Mesenchymal stem cell (in vitro differentiated cells and primary cell): ENCODE results near the gene FTO. TPM values are rescaled to one million over a fixed set of nuclear protein-coding genes. Genes with fewer than 3 reads are reported as not detected.

ENCODE experiments used
- DNase-seq: peaks from one replicate; pipeline ENCODE4 v3.0.0-alpha.2; 2013
- H2AFZ ChIP-seq: one replicate; pipeline ENCODE4 v1.6.1; 2013; ENCODE audit warnings: low read depth, mild to moderate bottlenecking, control low read depth, inconsistent platforms, low read length, moderate library complexity
- H2AK5ac ChIP-seq: 2 replicates; pipeline ENCODE4 v1.6.1; 2013; ENCODE audit warnings: low read length, moderate library complexity, mild to moderate bottlenecking, inconsistent platforms; ENCODE audit not compliant: severe bottlenecking
- H2BK120ac ChIP-seq: one replicate; pipeline ENCODE4 v1.6.1; 2013; ENCODE audit warnings: low read depth, mild to moderate bottlenecking, inconsistent platforms, low read length, moderate library complexity
- H2BK12ac ChIP-seq, 2 experiments: one replicate each; pipeline ENCODE4 v1.6.1; 2013; ENCODE audit warnings: inconsistent platforms in 2 of 2, low read length in 2 of 2, mild to moderate bottlenecking in 2 of 2, moderate library complexity in 2 of 2, control low read depth in 1 of 2
- H2BK15ac ChIP-seq: one replicate; pipeline ENCODE4 v1.6.1; 2013; ENCODE audit warnings: mild to moderate bottlenecking, low read depth, inconsistent platforms; ENCODE audit not compliant: poor library complexity, severe bottlenecking
- H2BK5ac ChIP-seq: 2 replicates; pipeline ENCODE4 v1.6.1; 2013; ENCODE audit warnings: low read depth, mild to moderate bottlenecking, low read length, control low read depth, inconsistent platforms; ENCODE audit not compliant: poor library complexity, severe bottlenecking
- H3K14ac ChIP-seq, 2 experiments: one replicate each; pipeline ENCODE4 v1.6.1; 2013; ENCODE audit warnings: inconsistent platforms in 2 of 2, low read length in 2 of 2, control low read depth in 1 of 2, mild to moderate bottlenecking in 1 of 2, moderate library complexity in 1 of 2
- H3K18ac ChIP-seq, 2 experiments: one replicate each; pipeline ENCODE4 v1.6.1; 2013; ENCODE audit warnings: inconsistent platforms in 2 of 2, low read length in 2 of 2, control low read depth in 1 of 2, low read depth in 1 of 2, mild to moderate bottlenecking in 1 of 2
- H3K23ac ChIP-seq, 2 experiments: one replicate each; pipeline ENCODE4 v1.6.1; 2013; ENCODE audit warnings: inconsistent platforms in 2 of 2, low read length in 2 of 2, mild to moderate bottlenecking in 2 of 2, moderate library complexity in 2 of 2, control low read depth in 1 of 2
- H3K27ac ChIP-seq: 2 replicates; pipeline ENCODE4 v1.5.1; 2013; ENCODE audit warnings: mild to moderate bottlenecking, moderate library complexity, low read length, control low read depth, inconsistent platforms; ENCODE audit not compliant: poor library complexity, severe bottlenecking
- H3K27me3 ChIP-seq, 2 experiments: 2 replicates each; pipeline versions ENCODE4 v1.6.1 to v1.7.0; 2013; ENCODE audit warnings: low read length in 2 of 2, mild to moderate bottlenecking in 2 of 2, moderate library complexity in 2 of 2, control low read depth in 1 of 2, inconsistent platforms in 1 of 2; ENCODE audit not compliant: control insufficient read depth in 1 of 2, insufficient read depth in 1 of 2
- H3K36me3 ChIP-seq, 2 experiments: 2 replicates each; pipeline versions ENCODE4 v1.6.1 to v1.7.0; 2013; ENCODE audit warnings: low read length in 2 of 2, control low read depth in 1 of 2, inconsistent platforms in 1 of 2, low read depth in 1 of 2, mild to moderate bottlenecking in 1 of 2; ENCODE audit not compliant: insufficient read depth in 2 of 2, control insufficient read depth in 1 of 2
- H3K4ac ChIP-seq, 2 experiments: one replicate each; pipeline ENCODE4 v1.6.1; 2013; ENCODE audit warnings: inconsistent platforms in 2 of 2, low read length in 2 of 2, mild to moderate bottlenecking in 2 of 2, moderate library complexity in 2 of 2, control low read depth in 1 of 2, low read depth in 1 of 2
- H3K4me1 ChIP-seq: 2 replicates; pipeline ENCODE4 v1.6.1; 2013; ENCODE audit warnings: low read depth, low read length, control low read depth; ENCODE audit not compliant: control insufficient read depth, insufficient read depth
- H3K4me2 ChIP-seq: 2 replicates; pipeline ENCODE4 v1.6.1; 2013; ENCODE audit warnings: low read length, mild to moderate bottlenecking, inconsistent platforms; ENCODE audit not compliant: poor library complexity, severe bottlenecking
- H3K4me3 ChIP-seq, 2 experiments: 2 replicates each; pipeline versions ENCODE4 v1.5.1 to v1.7.0; 2013; ENCODE audit warnings: low read length in 2 of 2, mild to moderate bottlenecking in 2 of 2, control low read depth in 1 of 2, low read depth in 1 of 2; ENCODE audit not compliant: insufficient read depth in 1 of 2
- H3K79me1 ChIP-seq: replicated peaks from 2 replicates; pipeline ENCODE4 v1.6.1; 2013; ENCODE audit warnings: mild to moderate bottlenecking, control low read depth, low read length, inconsistent platforms; ENCODE audit not compliant: poor library complexity, severe bottlenecking
- H3K9ac ChIP-seq: 2 replicates; pipeline ENCODE4 v1.7.0; 2013; ENCODE audit warnings: mild to moderate bottlenecking, low read length, moderate library complexity
- H3K9me3 ChIP-seq: 2 replicates; pipeline ENCODE4 v1.7.0; 2013; ENCODE audit warnings: mild to moderate bottlenecking, low read length; ENCODE audit not compliant: control insufficient read depth
- H4K8ac ChIP-seq: one replicate; pipeline ENCODE4 v1.6.1; 2013; ENCODE audit warnings: inconsistent platforms, mild to moderate bottlenecking, low read length, moderate library complexity
- H4K91ac ChIP-seq: one replicate; pipeline ENCODE4 v1.6.1; 2013; ENCODE audit warnings: mild to moderate bottlenecking, low read length, inconsistent platforms
- WGBS: methylation state at CpG from one replicate; pipeline ENCODE4 v1.1.7; 2013; ENCODE audit warnings: mixed read lengths; 5-methylcytosine and 5-hydroxymethylcytosine counted together
- polyA plus RNA-seq, 2 experiments: library from polyadenylated mRNA; stranded (reverse); fragments of 200-250 nt; gene quantifications; one replicate each; pipeline ENCODE4 v1.2.3, GENCODE V29; 2013

The FTO gene
- 45.4 TPM for polyA plus RNA-seq (2013, experiment 1 of 2)
- polyA plus RNA-seq (2013, experiment 2 of 2): 43.8 TPM

GRCh38 chr16:53703590-53704444 is at the start of gene FTO, which contains the start of gene RPGRIP1L:
Gene FTO, plus strand, starts transcription at chr16:53704156.
Gene RPGRIP1L, minus strand, starts transcription at chr16:53703859. Its CDS starts 3,136 bp downstream, at chr16:53700723.
- WGBS: under 1% methylated on average over 57 of the region's 57 CpGs
- no peak within 1 kb of the TSS for H2BK5ac ChIP-seq
- no peak within 1 kb of the TSS for H3K27ac ChIP-seq
- H3K36me3 ChIP-seq: peaks cover 0 to 11% of the 10 kb centered on the region in 2 experiments
- H3K79me1 ChIP-seq: peaks cover 15% of the 10 kb centered on the region
- peak within 1 kb of the TSS; percentile 93 for H3K9ac ChIP-seq
- peak within 1 kb of the TSS; percentile 91 to 93 for H3K4me3 ChIP-seq
- H2BK12ac ChIP-seq: no peak within 1 kb of the TSS
- H3K4me1 ChIP-seq: peaks cover 2% of the 10 kb centered on the region
- H2AFZ ChIP-seq: peak within 1 kb of the TSS; percentile 95
- peak within 1 kb of the TSS; percentile 26 to 46 for H3K4ac ChIP-seq
- DNase-seq: peak; percentile 99
- H2AK5ac ChIP-seq: peak within 1 kb of the TSS; percentile 35
- H4K91ac ChIP-seq: peak within 1 kb of the TSS; percentile 34
- H3K23ac ChIP-seq: no peak within 1 kb of the TSS
- H2BK15ac ChIP-seq: no peak within 1 kb of the TSS
- no peak within 1 kb of the TSS for H2BK120ac ChIP-seq
- peak within 1 kb of the TSS in 1 of 2 experiments; percentile 92 for H3K14ac ChIP-seq
- H3K9me3 ChIP-seq: no peaks in the 10 kb centered on the region
- peak within 1 kb of the TSS; percentile 68 to 73 for H3K18ac ChIP-seq
- H4K8ac ChIP-seq: peak within 1 kb of the TSS; percentile 70
- no peaks in the 10 kb centered on the region for H3K27me3 ChIP-seq
- peak within 1 kb of the TSS; percentile 85 for H3K4me2 ChIP-seq

- Histone ChIP-seq H3K9me3 (no peaks in the 10 kb centered on the region), H3K23ac (no peak overlapping the region), H2BK5ac (no peak overlapping the region), H3K14ac (no peak overlapping the region), H2AFZ (no peak overlapping the region), H3K4me2 (no peak overlapping the region), H2AK5ac (no peak overlapping the region), H3K18ac (no peak overlapping the region), H3K27me3 (no peaks in the 10 kb centered on the region), H2BK15ac (no peak overlapping the region), H3K79me1 (no peaks in the 10 kb centered on the region), H2BK120ac (no peak overlapping the region), H3K36me3 (peaks cover 4 to 54% of the 10 kb centered on the region in 2 experiments), H4K91ac (no peak overlapping the region), H3K4me3 (no peak overlapping the region), H3K4ac (no peak overlapping the region), H2BK12ac (no peak overlapping the region), H3K27ac (no peak overlapping the region), H4K8ac (no peak overlapping the region), H3K9ac (no peak overlapping the region), H3K4me1 (no peaks in the 10 kb centered on the region)
- WGBS: no CpG with 5 or more reads among the region's 2 CpGs
- DNase-seq: no peak
Observed at GRCh38 chr16:53654946-53655345, 49.0 kb upstream of the FTO start.

- Histone ChIP-seq H3K4me1 (no peaks in the 10 kb centered on the region), H3K4me2 (no peak overlapping the region), H2BK5ac (no peak overlapping the region), H2BK12ac (no peak overlapping the region), H4K91ac (no peak overlapping the region), H3K9me3 (no peaks in the 10 kb centered on the region), H3K36me3 (peaks cover 0 to 9% of the 10 kb centered on the region in 2 experiments), H3K4me3 (no peak overlapping the region), H2BK120ac (no peak overlapping the region), H3K27me3 (no peaks in the 10 kb centered on the region), H3K14ac (no peak overlapping the region), H3K27ac (no peak overlapping the region), H3K9ac (no peak overlapping the region), H3K23ac (no peak overlapping the region), H3K18ac (no peak overlapping the region), H2AFZ (no peak overlapping the region), H3K4ac (no peak overlapping the region), H2AK5ac (no peak overlapping the region), H2BK15ac (no peak overlapping the region), H4K8ac (no peak overlapping the region), H3K79me1 (no peaks in the 10 kb centered on the region)
- 100% methylated on average over 1 of the region's 1 CpG for WGBS
- no peak for DNase-seq
Observed at GRCh38 chr16:53662072-53662471, 41.9 kb upstream of the FTO start.

GRCh38 chr16:53664724-53665345 is 39.1 kb upstream of the FTO start:
- no peaks in the 10 kb centered on the region for H3K36me3 ChIP-seq
- H3K9me3 ChIP-seq: no peaks in the 10 kb centered on the region
- H4K8ac ChIP-seq: no peak overlapping the region
- H3K27me3 ChIP-seq: no peaks in the 10 kb centered on the region
- no peak overlapping the region for H2AFZ ChIP-seq
- H3K4me2 ChIP-seq: no peak overlapping the region
- no peak overlapping the region for H2AK5ac ChIP-seq
- H2BK120ac ChIP-seq: no peak overlapping the region
- no peak overlapping the region for H4K91ac ChIP-seq
- no peak overlapping the region for H2BK5ac ChIP-seq
- peak overlapping the region in 1 of 2 experiments; percentile 63 for H3K4me3 ChIP-seq
- DNase-seq: peak; percentile 47
- H3K27ac ChIP-seq: no peak overlapping the region
- no peaks in the 10 kb centered on the region for H3K79me1 ChIP-seq
- H3K23ac ChIP-seq: no peak overlapping the region
- peak overlapping the region; percentile 80 for H3K9ac ChIP-seq
- no peak overlapping the region for H2BK12ac ChIP-seq
- no peak overlapping the region for H2BK15ac ChIP-seq
- no peak overlapping the region for H3K4ac ChIP-seq
- no peak overlapping the region for H3K18ac ChIP-seq
- no peak overlapping the region for H3K14ac ChIP-seq
- WGBS: 74% methylated on average over 6 of the region's 7 CpGs
- H3K4me1 ChIP-seq: no peaks in the 10 kb centered on the region
